HG02623 (cell line): Measurements from ENCODE around the gene WNT4.

ENCODE experiments used
- ATAC-seq: cut with Tn5 transposase; IDR thresholded peaks from one replicate; pipeline ENCODE4 v1.9.1; 2021; ENCODE audit warnings: moderate library complexity; ENCODE audit not compliant: unreplicated experiment

Gene WNT4

GRCh38 chr1:22089134-22089571 is 53.7 kb downstream of the WNT4 start:
- no peak for ATAC-seq

- no peak for ATAC-seq
Observed at GRCh38 chr1:22088331-22088730, 54.6 kb downstream of the WNT4 start.

- no peak for ATAC-seq
Observed at GRCh38 chr1:22080191-22080590, 62.7 kb downstream of the WNT4 start.

- ATAC-seq, result no peak
Observed at GRCh38 chr1:22078133-22078532, 64.8 kb downstream of the WNT4 start.

GRCh38 chr1:22077728-22078127 is 65.2 kb downstream of the WNT4 start:
- no peak for ATAC-seq

GRCh38 chr1:22076346-22076745 is 66.6 kb downstream of the WNT4 start:
- no peak for ATAC-seq

- ATAC-seq, result no peak
Observed at GRCh38 chr1:22075718-22076117, 67.2 kb downstream of the WNT4 start.

GRCh38 chr1:22074803-22075202 is 68.1 kb downstream of the WNT4 start:
- ATAC-seq, result no peak

GRCh38 chr1:22071511-22071910 is 71.4 kb downstream of the WNT4 start:
- no peak for ATAC-seq
